Fibroblast of pulmonary artery (primary cell): ENCODE results near the gene CKAP5.
A peak's percentile ranks its signal among the peaks of the same experiment; 100 is the strongest.

Experiments used
- DNase-seq: peaks from one replicate; pipeline ENCODE4 v3.0.0-alpha.2; 2010; ENCODE audit warnings: low read depth
- H3K4me3 ChIP-seq: replicated peaks from 2 replicates; pipeline ENCODE4 v1.5.1; 2011; ENCODE audit warnings: low read depth, mild to moderate bottlenecking, control low read depth, low read length, moderate library complexity
- TF ChIP-seq, protein P1 (sequence below): IDR thresholded peaks from 2 replicates; pipeline ENCODE4 v1.5.1; 2011; ENCODE audit warnings: mild to moderate bottlenecking, control low read depth, low read length, inconsistent platforms; ENCODE audit errors: missing control alignments

The CKAP5 gene

DNA sequence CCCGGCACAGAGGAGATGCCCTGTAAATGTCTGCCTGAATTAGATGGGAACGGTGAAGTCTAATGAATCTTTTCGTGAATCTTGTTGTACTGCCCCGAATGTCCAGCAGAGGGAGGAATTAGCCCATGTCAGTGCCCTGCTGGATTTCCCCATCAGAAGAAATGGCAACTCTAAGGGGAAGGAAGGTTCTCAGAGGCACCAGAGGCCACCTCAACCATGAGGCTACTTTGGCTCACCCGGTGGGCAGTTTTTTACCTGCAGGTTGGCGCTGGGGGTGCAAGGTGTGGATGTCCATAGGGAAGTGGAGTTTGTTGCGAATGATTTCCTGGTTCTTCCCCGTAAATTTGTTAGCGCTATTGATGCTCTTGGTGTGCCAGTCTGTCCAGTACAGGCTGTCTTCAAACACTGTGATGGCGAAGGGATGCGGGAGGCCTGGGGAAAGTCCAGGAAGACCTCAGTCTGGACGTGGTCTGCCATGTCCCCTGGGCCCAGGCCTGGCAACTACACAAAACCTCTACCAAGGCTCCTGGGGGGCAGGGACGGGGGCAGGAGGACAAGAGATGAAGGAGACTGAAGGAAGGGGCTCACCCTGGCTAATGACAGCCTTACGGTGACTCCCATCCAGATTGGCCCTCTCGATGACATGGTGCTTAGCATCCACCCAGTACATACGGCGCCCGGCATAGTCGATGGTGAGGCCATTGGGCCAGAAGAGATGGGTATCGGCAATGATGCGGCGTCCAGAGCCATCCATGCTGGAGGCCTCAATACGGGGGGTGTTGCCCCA, 43.8 kb upstream of the CKAP5 start:
- TF ChIP-seq, protein P1, sequence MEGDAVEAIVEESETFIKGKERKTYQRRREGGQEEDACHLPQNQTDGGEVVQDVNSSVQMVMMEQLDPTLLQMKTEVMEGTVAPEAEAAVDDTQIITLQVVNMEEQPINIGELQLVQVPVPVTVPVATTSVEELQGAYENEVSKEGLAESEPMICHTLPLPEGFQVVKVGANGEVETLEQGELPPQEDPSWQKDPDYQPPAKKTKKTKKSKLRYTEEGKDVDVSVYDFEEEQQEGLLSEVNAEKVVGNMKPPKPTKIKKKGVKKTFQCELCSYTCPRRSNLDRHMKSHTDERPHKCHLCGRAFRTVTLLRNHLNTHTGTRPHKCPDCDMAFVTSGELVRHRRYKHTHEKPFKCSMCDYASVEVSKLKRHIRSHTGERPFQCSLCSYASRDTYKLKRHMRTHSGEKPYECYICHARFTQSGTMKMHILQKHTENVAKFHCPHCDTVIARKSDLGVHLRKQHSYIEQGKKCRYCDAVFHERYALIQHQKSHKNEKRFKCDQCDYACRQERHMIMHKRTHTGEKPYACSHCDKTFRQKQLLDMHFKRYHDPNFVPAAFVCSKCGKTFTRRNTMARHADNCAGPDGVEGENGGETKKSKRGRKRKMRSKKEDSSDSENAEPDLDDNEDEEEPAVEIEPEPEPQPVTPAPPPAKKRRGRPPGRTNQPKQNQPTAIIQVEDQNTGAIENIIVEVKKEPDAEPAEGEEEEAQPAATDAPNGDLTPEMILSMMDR: peak; percentile 91
- DNase-seq: peak; percentile 82
- no peak overlapping the region for H3K4me3 ChIP-seq

DNA sequence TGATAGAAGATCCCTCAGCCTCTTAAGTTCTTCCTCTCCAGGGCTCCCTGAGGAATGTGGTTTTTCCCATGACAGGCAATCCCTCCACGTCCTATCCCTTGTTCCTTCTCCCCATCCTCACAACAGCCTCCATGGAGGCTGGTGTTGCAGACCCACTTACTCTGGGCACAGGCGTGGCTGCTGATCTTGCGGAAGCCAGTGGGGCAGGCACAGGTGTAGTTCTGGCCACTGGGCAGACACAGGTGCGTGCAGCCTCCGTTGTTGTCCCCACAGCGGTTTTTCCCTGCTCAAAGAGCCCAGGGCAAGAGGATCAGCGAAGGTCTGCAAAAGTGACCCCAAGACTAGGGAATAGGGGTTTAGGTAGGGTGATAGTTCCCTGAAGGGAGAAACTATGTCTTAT, 43.2 kb upstream of the CKAP5 start:
- DNase-seq: no peak
- TF ChIP-seq, protein P1: no peak

DNA sequence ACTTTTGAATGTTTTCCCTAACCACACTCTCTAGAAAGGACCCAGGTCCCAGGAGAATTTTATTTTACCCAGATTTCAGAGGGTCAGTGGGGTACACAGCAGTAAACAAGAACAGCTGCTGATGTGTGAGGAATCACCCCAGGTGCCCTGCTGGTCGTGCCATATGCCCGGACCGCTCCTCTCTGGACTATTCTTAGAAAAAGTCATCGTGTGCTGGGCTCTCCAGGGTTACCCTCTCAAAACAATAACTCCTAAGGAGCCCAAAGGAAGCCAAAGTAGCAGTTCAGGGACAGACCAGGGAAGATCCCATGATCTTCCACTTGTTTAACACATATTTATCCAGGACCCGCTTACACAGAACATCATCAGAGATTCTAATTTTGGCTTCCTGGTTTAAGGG, 42.6 kb upstream of the CKAP5 start:
- no peak overlapping the region for H3K4me3 ChIP-seq
- no peak for DNase-seq
- TF ChIP-seq, protein P1: no peak

More for the DNA sequence above, 43.2 kb upstream of the CKAP5 start:
- H3K4me3 ChIP-seq: no peak overlapping the region

DNA sequence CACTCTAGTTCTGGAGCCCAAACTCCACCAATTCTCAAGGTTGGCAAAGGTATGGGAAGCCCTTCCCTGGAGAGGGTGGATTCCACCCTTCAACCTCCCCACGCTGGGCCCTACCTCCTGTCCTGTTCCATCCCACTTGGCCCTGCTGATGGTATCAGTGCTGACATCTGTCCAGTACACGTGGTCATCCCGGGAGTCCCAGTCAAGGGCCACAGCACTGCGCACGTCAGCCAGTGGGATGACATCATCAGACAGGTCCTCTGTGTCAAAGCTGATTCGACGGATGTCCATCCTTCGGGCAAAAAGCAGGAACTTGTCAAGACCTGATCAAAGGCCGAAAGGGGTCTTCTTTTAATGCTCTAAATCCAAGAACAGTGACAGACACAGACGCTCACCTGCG, 40.1 kb upstream of the CKAP5 start:
- TF ChIP-seq, protein P1: no peak
- no peak for DNase-seq

GRCh38 chr11:46879056-46879585, 33.0 kb upstream of the CKAP5 start:
- DNase-seq: no peak
- TF ChIP-seq, protein P1: no peak
- H3K4me3 ChIP-seq: no peak overlapping the region

More for the DNA sequence above, 40.1 kb upstream of the CKAP5 start:
- H3K4me3 ChIP-seq: no peak overlapping the region

DNA sequence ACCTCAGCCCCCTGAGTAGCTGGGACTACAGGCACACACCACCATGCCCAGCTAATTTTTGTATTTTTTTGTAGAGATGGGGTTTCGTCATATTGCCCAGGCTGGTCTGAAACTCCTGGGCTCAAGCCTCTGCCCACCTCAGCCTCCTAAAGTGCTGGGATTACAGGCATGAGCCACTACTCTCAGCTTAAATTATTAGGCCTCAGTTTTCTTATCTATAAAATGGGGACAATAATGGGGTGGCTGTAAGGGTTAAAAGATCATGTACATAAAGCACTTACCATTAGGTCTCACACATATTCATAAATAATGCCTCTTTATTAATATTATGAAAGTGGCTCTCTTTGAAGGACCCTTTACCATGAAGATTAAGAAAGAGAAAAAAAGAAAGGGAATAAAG, 31.5 kb upstream of the CKAP5 start:
- H3K4me3 ChIP-seq: no peak overlapping the region
- no peak for DNase-seq
- TF ChIP-seq, protein P1: no peak
